K562 (cell line): ENCODE data around the gene NACAD. TPM values are rescaled to one million over a fixed set of nuclear protein-coding genes. Genes with fewer than 3 reads are reported as not detected.

ENCODE experiments used
- ATAC-seq: fragments of 200-7000 bp; cut with Tn5 transposase; 3 replicates; pipeline ENCODE4 v1.9.1; 2020; ENCODE audit warnings: moderate library complexity
- BruUV-seq: library from RNA; stranded (reverse); fragments of 400-500 nt; replicated peaks from 2 replicates; lab custom pipeline; 2021; lab: Mats Ljungman, UMichigan
- CTCF ChIA-PET: fragments of 300-600 bp; formaldehyde crosslinking; extraction: SDS; loops from one replicate; lab custom pipeline; 2021; ENCODE audit warnings: low intra/inter-chr PET ratio; lab: Yijun Ruan, JAX
- POLR2A ChIA-PET: fragments of 300-600, 350-650 bp; sonication (Branson Sonifier 250); formaldehyde crosslinking; extraction: SDS; loops from one replicate; lab custom pipeline; 2021; ENCODE audit warnings: antibody characterized with exemption, inconsistent platforms; lab: Yijun Ruan, JAX
- DNase-seq, 4 experiments: peaks; one replicate each; pipeline versions ENCODE4 v3.0.0 to v3.0.0-alpha.2; 2011 to 2018; ENCODE audit warnings: low spot score in 3 of 4, mixed read lengths in 3 of 4; ENCODE audit errors: extremely low read depth in 1 of 4
- FAIRE-seq: peaks from 2 replicates; lab custom pipeline; 2011; peaks lifted over from hg19 to GRCh38; lab: Jason Lieb, UNC
- H2AFZ ChIP-seq: 2 replicates; pipeline ENCODE4 v1.6.0; 2011; ENCODE audit warnings: low read depth, low read length, control low read depth, inconsistent platforms
- H3K27ac ChIP-seq: fragments of 200-600 bp; 3 replicates; pipeline ENCODE4 v1.8.0; 2011; ENCODE audit warnings: low read depth, mild to moderate bottlenecking, control low read depth, inconsistent platforms, low read length, moderate library complexity, mixed read lengths; ENCODE audit errors: extremely low read depth
- H3K27me3 ChIP-seq, 2 experiments: fragments of 300-600 bp in 1 of 2; 2 replicates in 1 of 2; 3 replicates in 1 of 2; pipeline versions ENCODE4 v1.6.0 to v1.8.0; 2011; ENCODE audit warnings: inconsistent platforms in 2 of 2, low read length in 2 of 2, mild to moderate bottlenecking in 1 of 2, mixed read lengths in 1 of 2, moderate library complexity in 1 of 2; ENCODE audit not compliant: control insufficient read depth in 2 of 2, insufficient read depth in 2 of 2
- H3K36me3 ChIP-seq: fragments of 300-600 bp; 3 replicates; pipeline ENCODE4 v1.8.0; 2011; ENCODE audit warnings: mild to moderate bottlenecking, low read length, inconsistent platforms; ENCODE audit not compliant: control insufficient read depth, insufficient read depth
- H3K4me1 ChIP-seq, 2 experiments: fragments of 200-600 bp in 1 of 2; replicated peaks in 1 of 2; 2 replicates in 1 of 2; 3 replicates in 1 of 2; pipeline versions ENCODE4 v1.5.1 to v1.8.0; 2011; ENCODE audit warnings: inconsistent platforms in 2 of 2, low read length in 2 of 2, mild to moderate bottlenecking in 1 of 2, mixed read lengths in 1 of 2, moderate library complexity in 1 of 2; ENCODE audit not compliant: control insufficient read depth in 2 of 2, insufficient read depth in 2 of 2
- H3K4me2 ChIP-seq: 2 replicates; pipeline ENCODE4 v1.6.1; 2011; ENCODE audit warnings: low read length, control low read depth, inconsistent platforms, mixed read lengths; ENCODE audit not compliant: insufficient read depth
- H3K4me3 ChIP-seq: fragments of 200-600 bp; sonication (generic), shearing (Covaris generic); 2 replicates; pipeline ENCODE4 v1.5.1; 2016; ENCODE audit warnings: control low read depth, inconsistent platforms
- H3K79me2 ChIP-seq: fragments of 200-600 bp; 3 replicates; pipeline ENCODE4 v1.8.0; 2011; ENCODE audit warnings: low read length, inconsistent platforms; ENCODE audit not compliant: control insufficient read depth, insufficient read depth
- H3K9ac ChIP-seq, 2 experiments: 2 replicates each; pipeline versions ENCODE4 v1.6.0 to v1.6.1; 2011; ENCODE audit warnings: low read depth in 2 of 2, low read length in 2 of 2, control low read depth in 1 of 2, inconsistent platforms in 1 of 2, mild to moderate bottlenecking in 1 of 2, mixed read lengths in 1 of 2; ENCODE audit not compliant: insufficient read depth in 1 of 2
- H3K9me1 ChIP-seq: one replicate; pipeline ENCODE4 v1.6.0; 2011; ENCODE audit warnings: inconsistent platforms, mild to moderate bottlenecking, low read length, moderate library complexity; ENCODE audit not compliant: control insufficient read depth, insufficient read depth
- H3K9me3 ChIP-seq: replicated peaks from 2 replicates; pipeline ENCODE4 v1.5.1; 2011; ENCODE audit warnings: low read depth, low read length, inconsistent platforms; ENCODE audit not compliant: control insufficient read depth, insufficient read depth
- H4K20me1 ChIP-seq: replicated peaks from 2 replicates; pipeline ENCODE4 v1.6.1; 2011; ENCODE audit warnings: low read length, inconsistent platforms, mixed read lengths; ENCODE audit not compliant: control insufficient read depth, insufficient read depth
- FOXK1 ChIP-seq: sonication (generic); formaldehyde crosslinking; IDR thresholded peaks from 2 replicates; pipeline ENCODE4 v1.8.0; 2022; ENCODE audit warnings: missing genetic modification reagents, mild to moderate bottlenecking, borderline replicate concordance
- KDM5B ChIP-seq: fragments of 200-600 bp; sonication (generic); IDR thresholded peaks from 2 replicates; pipeline ENCODE4 v1.6.1; 2012; ENCODE audit warnings: low read depth, mild to moderate bottlenecking, moderate library complexity, low read length, control low read depth, inconsistent platforms; ENCODE audit not compliant: insufficient replicate concordance
- MYNN ChIP-seq, 2 experiments: sonication (generic); formaldehyde crosslinking in 1 of 2; IDR thresholded peaks; 2 replicates each; pipeline versions ENCODE4 v1.5.0 to v1.6.1; 2016 to 2020; ENCODE audit warnings: antibody characterized with exemption in 1 of 2, missing genetic modification reagents in 1 of 2
- POLR2A ChIP-seq: fragments of 450-650 bp; conservative IDR thresholded peaks from 2 replicates; pipeline ENCODE4 v1.6.1; 2016
- POLR2AphosphoS2 ChIP-seq: IDR thresholded peaks from 2 replicates; pipeline ENCODE4 v1.6.1; 2012; ENCODE audit warnings: low read length, improper control_type of control experiment
- POLR2B ChIP-seq: fragments of 450-650 bp; IDR thresholded peaks from 2 replicates; pipeline ENCODE4 v1.6.1; 2018; ENCODE audit warnings: low read depth; ENCODE audit not compliant: partially characterized antibody
- SRSF1 ChIP-seq: fragments of 200-400 bp; formaldehyde crosslinking; IDR thresholded peaks from 2 replicates; pipeline ENCODE4 v1.6.1; 2017; ENCODE audit warnings: mild to moderate bottlenecking, low read depth, low read length, moderate library complexity
- SUPT5H ChIP-seq: fragments of 450-650 bp; IDR thresholded peaks from 2 replicates; pipeline ENCODE4 v1.6.1; 2016
- ZBTB33 ChIP-seq: sonication (generic); formaldehyde crosslinking; IDR thresholded peaks from 2 replicates; pipeline ENCODE4 v1.8.1; 2023; ENCODE audit warnings: mild to moderate bottlenecking, missing genetic modification reagents
- ZNF354B ChIP-seq: fragments of 250-450 bp; sonication (Bioruptor Pico); IDR thresholded peaks from 2 replicates; pipeline ENCODE4 v1.4.0; 2020
- WGBS: fragments of 100-300 bp; shearing (Covaris generic); methylation state at CpG from one replicate; pipeline ENCODE4 v1.1.6; 2016; ENCODE audit warnings: low coverage, mixed read lengths; ENCODE audit not compliant: insufficient coverage; ENCODE audit errors: missing lambda C conversion rate; 5-methylcytosine and 5-hydroxymethylcytosine counted together
- in situ Hi-C: fragments of 300-500 bp; cut with MboI; formaldehyde crosslinking; loops from 4 replicates; pipeline ENCODE4 v1.15.0; 2018; ENCODE audit warnings: inconsistent platforms, mixed read lengths
- intact Hi-C: fragments of 100-400 bp; cut with micrococcal nuclease; formaldehyde crosslinking; loops from 2 replicates; pipeline ENCODE4 v1.14.2; 2022
- polyA plus RNA-seq, 8 experiments: library from polyadenylated mRNA; depleted of rRNA in 4 of 8; stranded (reverse) in 5 of 8; unstranded in 3 of 8; fragments of >200 nt; fragmentation: Nextera tagmentation in 2 of 8; fragmentation: Illumina TruSeq in 1 of 8; extraction: Ambion mirVana in 2 of 8; extraction: Trizol in 1 of 8; gene quantifications; 2 replicates each; pipeline versions ENCODE4 v1.2.1 to v1.2.3, GENCODE V29; 2011 to 2014; ENCODE audit warnings: inconsistent platforms in 1 of 8, missing spikeins in 1 of 8
- total RNA-seq, 7 experiments: library from RNA; depleted of rRNA in 6 of 7; stranded (reverse); fragments of >200 nt in 6 of 7; fragmentation: Illumina TruSeq in 2 of 7; extraction: Trizol in 2 of 7; gene quantifications; 2 replicates each; pipeline versions ENCODE4 v1.2.1 to v1.2.3, GENCODE V29; 2011 to 2021; ENCODE audit warnings: low replicate concordance in 1 of 7

NACAD gene
- total and polyA plus RNA-seq, 9 of the 15 experiments (the other 6 are each of a cell fraction or from before 2014, with no cell fraction given), result under 0.01 to 0.03 (median 0.02) TPM; not detected in 5

- TF ChIP-seq ZBTB33 (CRISPR knock-in tag) (peak; percentile 52; the same call in 1 of the 2 replicates), KDM5B (no peak)
Measured at GRCh38 chr7:45099891-45100760, 11.4 kb upstream of the NACAD start (continued).

- Histone ChIP-seq H3K9me3 (no peaks in the 10 kb centered on the region; the same call in 1 of the 2 replicates), H3K27ac (no peak overlapping the region), H4K20me1 (peaks cover 19% of the 10 kb centered on the region), H3K4me2 (no peak overlapping the region), H3K9me1 (peaks cover 5% of the 10 kb centered on the region), H3K36me3 (peaks cover 54% of the 10 kb centered on the region), H3K4me1 (peaks cover 0 to 13% of the 10 kb centered on the region in 2 experiments; a peak in 1 of 5 replicates), H3K79me2 (peaks cover 5% of the 10 kb centered on the region; the same call in 1 of the 3 replicates), H3K9ac (no peak overlapping the region; a peak in 1 of 4 replicates), H3K4me3 (no peak overlapping the region), H2AFZ (no peak overlapping the region), H3K27me3 (no peaks in the 10 kb centered on the region)
- peak in 1 of 4 experiments; percentile 25 for DNase-seq
- in situ Hi-C loops (no loop called here), intact Hi-C loops (no loop called here)
- TF ChIP-seq SRSF1, result no peak
- peak; percentile 67 for TF ChIP-seq POLR2AphosphoS2
- peak; percentile 41 for TF ChIP-seq POLR2B
- peak; percentile 69 for TF ChIP-seq POLR2A
- TF ChIP-seq ZNF354B (CRISPR knock-in tag), result no peak
- TF ChIP-seq FOXK1 (CRISPR knock-in tag), result 0 out of 2 replicates have a peak, but pooled peaks have one; percentile 32
- TF ChIP-seq SUPT5H, result peak; percentile 65
- peak; percentile 54; the same call in 1 of the 2 replicates for TF ChIP-seq MYNN (IDR thresholded peaks at IDR 0.05)
- TF ChIP-seq MYNN (CRISPR knock-in tag; IDR thresholded peaks at IDR 0.05), result no peak
- peak; percentile 79 for ATAC-seq
- peak; percentile 32 for FAIRE-seq
- BruUV-seq, result no TSS peak
- CTCF ChIA-PET, result no interaction called here
- 82% methylated on average over 10 of the region's 10 CpGs for WGBS
- POLR2A ChIA-PET, result interaction anchor here (0.6 to 1.9 kb wide), 7 partner anchors 9 to 534 kb away, joined by 3 to 11 read pairs (median 3); partner anchors contain the start of gene TBRG4
Measured at GRCh38 chr7:45098983-45099839, 10.4 kb upstream of the NACAD start.
